HEK293 (cell line): ENCODE measurements around the gene PLEKHA1.

Experiments used
- GLI2 ChIP-seq: fragments of 450-650 bp; formaldehyde crosslinking; IDR thresholded peaks from 2 replicates; pipeline ENCODE4; 2017; ENCODE audit warnings: missing biosample characterization, missing genetic modification characterization, low read depth, borderline replicate concordance
- ZBTB7A ChIP-seq: fragments of 450-650 bp; formaldehyde crosslinking; IDR thresholded peaks from 2 replicates; pipeline ENCODE4 v1.5.1; 2016; ENCODE audit warnings: low read depth, missing biosample characterization, missing genetic modification characterization
- ZNF274 ChIP-seq, 2 experiments: fragments of 200-500 bp in 1 of 2; fragments of 450-650 bp in 1 of 2; sonication (Bioruptor generic) in 1 of 2; formaldehyde crosslinking in 1 of 2; IDR thresholded peaks; 2 replicates each; pipeline versions ENCODE4 v1.5.1 to v1.6.1; 2014 to 2016; ENCODE audit warnings: borderline replicate concordance in 1 of 2, inconsistent platforms in 1 of 2, low read length in 1 of 2, missing biosample characterization in 1 of 2, missing genetic modification characterization in 1 of 2
- ZNF423 ChIP-seq: fragments of 450-650 bp; formaldehyde crosslinking; IDR thresholded peaks from 2 replicates; pipeline ENCODE4 v1.5.1; 2016; ENCODE audit warnings: missing biosample characterization, missing genetic modification characterization
- TF ChIP-seq, protein P1 (sequence below): fragments of 450-650 bp; formaldehyde crosslinking; IDR thresholded peaks from 2 replicates; pipeline ENCODE4 v1.5.1; 2016; ENCODE audit warnings: missing biosample characterization, missing genetic modification characterization
- TF ChIP-seq, protein P2 (sequence below): fragments of 450-650 bp; formaldehyde crosslinking; IDR thresholded peaks from 2 replicates; pipeline ENCODE4 v1.5.1; 2016; ENCODE audit warnings: missing biosample characterization, missing genetic modification characterization, low read depth
- TF ChIP-seq, protein P3 (sequence below): fragments of 450-650 bp; formaldehyde crosslinking; IDR thresholded peaks from 2 replicates; pipeline ENCODE4 v1.5.1; 2016; ENCODE audit warnings: missing biosample characterization, missing genetic modification characterization
- TF ChIP-seq, protein P4 (sequence below): fragments of 450-650 bp; formaldehyde crosslinking; IDR thresholded peaks from 2 replicates; pipeline ENCODE4 v1.5.1; 2016; ENCODE audit warnings: missing biosample characterization, missing genetic modification characterization

DNA sequence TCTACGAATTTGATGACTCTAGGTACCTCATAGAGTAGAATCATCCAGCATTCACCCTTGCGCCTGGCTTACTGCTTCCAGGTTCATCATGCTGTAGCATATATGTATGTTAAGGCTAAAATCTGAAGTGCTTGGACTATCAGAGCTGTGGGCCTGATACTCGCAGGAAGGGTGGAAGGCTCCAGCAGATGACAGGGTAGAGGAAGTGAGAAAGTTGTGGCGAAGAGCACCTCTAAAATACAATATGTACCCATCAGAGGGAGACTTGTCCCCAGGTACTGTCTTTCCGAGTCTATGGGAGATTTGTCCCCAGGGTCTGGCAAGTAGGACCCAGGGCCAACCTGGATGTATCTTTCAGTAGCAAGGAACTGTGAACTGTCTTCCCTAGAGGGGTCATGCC lies 48.1 kb upstream of the PLEKHA1 start:
- TF ChIP-seq GLI2 (tag by site-specific recombination), result no peak
- TF ChIP-seq, protein P1, sequence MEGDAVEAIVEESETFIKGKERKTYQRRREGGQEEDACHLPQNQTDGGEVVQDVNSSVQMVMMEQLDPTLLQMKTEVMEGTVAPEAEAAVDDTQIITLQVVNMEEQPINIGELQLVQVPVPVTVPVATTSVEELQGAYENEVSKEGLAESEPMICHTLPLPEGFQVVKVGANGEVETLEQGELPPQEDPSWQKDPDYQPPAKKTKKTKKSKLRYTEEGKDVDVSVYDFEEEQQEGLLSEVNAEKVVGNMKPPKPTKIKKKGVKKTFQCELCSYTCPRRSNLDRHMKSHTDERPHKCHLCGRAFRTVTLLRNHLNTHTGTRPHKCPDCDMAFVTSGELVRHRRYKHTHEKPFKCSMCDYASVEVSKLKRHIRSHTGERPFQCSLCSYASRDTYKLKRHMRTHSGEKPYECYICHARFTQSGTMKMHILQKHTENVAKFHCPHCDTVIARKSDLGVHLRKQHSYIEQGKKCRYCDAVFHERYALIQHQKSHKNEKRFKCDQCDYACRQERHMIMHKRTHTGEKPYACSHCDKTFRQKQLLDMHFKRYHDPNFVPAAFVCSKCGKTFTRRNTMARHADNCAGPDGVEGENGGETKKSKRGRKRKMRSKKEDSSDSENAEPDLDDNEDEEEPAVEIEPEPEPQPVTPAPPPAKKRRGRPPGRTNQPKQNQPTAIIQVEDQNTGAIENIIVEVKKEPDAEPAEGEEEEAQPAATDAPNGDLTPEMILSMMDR, result no peak
- TF ChIP-seq ZNF274 (IDR thresholded peaks at IDR 0.05; ENCODE audit: low read length), result no peak
- TF ChIP-seq ZNF274 (tag by site-specific recombination; IDR thresholded peaks at IDR 0.05; ENCODE audit: borderline replicate concordance), result no peak
- TF ChIP-seq ZNF423 (tag by site-specific recombination), result no peak
- TF ChIP-seq, protein P2, sequence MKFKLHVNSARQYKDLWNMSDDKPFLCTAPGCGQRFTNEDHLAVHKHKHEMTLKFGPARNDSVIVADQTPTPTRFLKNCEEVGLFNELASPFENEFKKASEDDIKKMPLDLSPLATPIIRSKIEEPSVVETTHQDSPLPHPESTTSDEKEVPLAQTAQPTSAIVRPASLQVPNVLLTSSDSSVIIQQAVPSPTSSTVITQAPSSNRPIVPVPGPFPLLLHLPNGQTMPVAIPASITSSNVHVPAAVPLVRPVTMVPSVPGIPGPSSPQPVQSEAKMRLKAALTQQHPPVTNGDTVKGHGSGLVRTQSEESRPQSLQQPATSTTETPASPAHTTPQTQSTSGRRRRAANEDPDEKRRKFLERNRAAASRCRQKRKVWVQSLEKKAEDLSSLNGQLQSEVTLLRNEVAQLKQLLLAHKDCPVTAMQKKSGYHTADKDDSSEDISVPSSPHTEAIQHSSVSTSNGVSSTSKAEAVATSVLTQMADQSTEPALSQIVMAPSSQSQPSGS (tag by site-specific recombination), result no peak
- TF ChIP-seq, protein P3, sequence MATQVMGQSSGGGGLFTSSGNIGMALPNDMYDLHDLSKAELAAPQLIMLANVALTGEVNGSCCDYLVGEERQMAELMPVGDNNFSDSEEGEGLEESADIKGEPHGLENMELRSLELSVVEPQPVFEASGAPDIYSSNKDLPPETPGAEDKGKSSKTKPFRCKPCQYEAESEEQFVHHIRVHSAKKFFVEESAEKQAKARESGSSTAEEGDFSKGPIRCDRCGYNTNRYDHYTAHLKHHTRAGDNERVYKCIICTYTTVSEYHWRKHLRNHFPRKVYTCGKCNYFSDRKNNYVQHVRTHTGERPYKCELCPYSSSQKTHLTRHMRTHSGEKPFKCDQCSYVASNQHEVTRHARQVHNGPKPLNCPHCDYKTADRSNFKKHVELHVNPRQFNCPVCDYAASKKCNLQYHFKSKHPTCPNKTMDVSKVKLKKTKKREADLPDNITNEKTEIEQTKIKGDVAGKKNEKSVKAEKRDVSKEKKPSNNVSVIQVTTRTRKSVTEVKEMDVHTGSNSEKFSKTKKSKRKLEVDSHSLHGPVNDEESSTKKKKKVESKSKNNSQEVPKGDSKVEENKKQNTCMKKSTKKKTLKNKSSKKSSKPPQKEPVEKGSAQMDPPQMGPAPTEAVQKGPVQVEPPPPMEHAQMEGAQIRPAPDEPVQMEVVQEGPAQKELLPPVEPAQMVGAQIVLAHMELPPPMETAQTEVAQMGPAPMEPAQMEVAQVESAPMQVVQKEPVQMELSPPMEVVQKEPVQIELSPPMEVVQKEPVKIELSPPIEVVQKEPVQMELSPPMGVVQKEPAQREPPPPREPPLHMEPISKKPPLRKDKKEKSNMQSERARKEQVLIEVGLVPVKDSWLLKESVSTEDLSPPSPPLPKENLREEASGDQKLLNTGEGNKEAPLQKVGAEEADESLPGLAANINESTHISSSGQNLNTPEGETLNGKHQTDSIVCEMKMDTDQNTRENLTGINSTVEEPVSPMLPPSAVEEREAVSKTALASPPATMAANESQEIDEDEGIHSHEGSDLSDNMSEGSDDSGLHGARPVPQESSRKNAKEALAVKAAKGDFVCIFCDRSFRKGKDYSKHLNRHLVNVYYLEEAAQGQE (tag by site-specific recombination), result no peak
- TF ChIP-seq, protein P4, sequence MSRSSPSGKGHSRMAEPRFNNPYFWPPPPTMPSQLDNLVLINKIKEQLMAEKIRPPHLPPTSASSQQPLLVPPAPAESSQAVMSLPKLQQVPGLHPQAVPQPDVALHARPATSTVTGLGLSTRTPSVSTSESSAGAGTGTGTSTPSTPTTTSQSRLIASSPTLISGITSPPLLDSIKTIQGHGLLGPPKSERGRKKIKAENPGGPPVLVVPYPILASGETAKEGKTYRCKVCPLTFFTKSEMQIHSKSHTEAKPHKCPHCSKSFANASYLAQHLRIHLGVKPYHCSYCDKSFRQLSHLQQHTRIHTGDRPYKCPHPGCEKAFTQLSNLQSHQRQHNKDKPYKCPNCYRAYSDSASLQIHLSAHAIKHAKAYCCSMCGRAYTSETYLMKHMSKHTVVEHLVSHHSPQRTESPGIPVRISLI, result no peak
- TF ChIP-seq ZBTB7A, result no peak
